HG02763 (cell line): Measurements from ENCODE around the gene RYR1.

Source experiments
- ATAC-seq: cut with Tn5 transposase; IDR thresholded peaks from one replicate; pipeline ENCODE4 v1.9.1; 2021; ENCODE audit warnings: mild to moderate bottlenecking, moderate library complexity; ENCODE audit not compliant: unreplicated experiment

RYR1 gene

GRCh38 chr19:38433268-38433733, at the start of gene RYR1:
Gene RYR1 (plus strand): TSS chr19:38433691. CDS start chr19:38433830, 139 bp downstream.
- ATAC-seq = no peak

DNA sequence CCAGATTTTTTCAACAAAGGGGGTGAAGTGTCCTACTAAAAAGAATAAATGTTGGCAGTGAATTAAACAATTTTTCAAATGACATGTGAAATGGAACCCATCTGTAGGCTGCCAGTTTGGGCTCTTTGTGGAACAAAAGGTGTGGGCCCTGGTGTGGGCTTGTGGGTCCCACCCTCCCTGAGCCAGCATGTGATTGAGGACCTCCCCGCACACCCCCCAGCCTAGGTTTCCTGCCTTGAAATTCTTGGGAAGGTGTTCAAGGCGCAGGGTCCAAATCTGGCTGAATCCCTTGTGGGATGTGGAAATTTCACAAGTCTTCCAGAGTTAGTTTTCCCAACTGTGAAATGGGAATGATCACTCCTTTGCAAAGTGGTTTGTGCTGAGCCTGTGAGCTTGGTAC, 49.7 kb upstream of the RYR1 start:
- ATAC-seq = no peak

GRCh38 chr19:38384209-38385027, 49.1 kb upstream of the RYR1 start:
- ATAC-seq = no peak

DNA sequence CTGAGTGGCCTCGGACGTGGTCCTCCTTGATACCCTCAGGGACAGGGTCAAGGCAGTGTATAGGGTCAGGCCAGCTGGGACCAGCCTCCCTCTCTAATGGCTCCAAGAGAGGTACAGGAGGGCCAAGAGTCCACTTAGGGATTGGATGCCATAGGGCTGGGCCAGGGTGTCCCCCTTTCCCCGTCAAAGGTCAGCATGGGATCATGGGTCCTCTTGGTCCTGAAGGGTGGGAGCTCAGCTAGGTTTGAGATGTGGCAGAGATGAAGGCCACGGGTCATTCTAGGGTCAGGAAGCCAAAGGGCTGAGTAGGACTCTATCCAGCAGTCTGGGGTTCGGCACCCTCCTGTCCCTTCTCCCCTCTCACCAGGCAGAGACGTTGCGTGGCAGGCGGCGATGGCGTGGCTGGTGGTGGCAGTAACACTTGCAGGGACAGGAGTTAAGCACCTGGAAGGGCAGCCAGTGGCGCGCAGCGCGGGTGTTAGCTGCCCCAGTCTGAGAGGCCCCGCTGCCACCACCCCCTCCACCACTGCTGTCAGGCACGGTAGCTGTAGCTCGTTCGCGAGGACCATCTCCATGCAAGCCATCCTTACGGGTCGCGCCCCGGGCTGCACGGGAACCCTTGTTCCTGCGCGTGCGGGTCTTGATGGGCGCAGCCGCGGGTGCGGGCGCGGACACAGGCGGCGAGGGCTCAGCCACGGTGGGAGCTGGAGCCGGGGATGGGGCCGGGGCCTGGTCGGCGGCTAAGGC, 48.3 kb upstream of the RYR1 start:
- ATAC-seq = no peak

GRCh38 chr19:38385804-38386257, 47.7 kb upstream of the RYR1 start:
- no peak for ATAC-seq

GRCh38 chr19:38386300-38386970, 47.1 kb upstream of the RYR1 start:
- ATAC-seq = no peak

DNA sequence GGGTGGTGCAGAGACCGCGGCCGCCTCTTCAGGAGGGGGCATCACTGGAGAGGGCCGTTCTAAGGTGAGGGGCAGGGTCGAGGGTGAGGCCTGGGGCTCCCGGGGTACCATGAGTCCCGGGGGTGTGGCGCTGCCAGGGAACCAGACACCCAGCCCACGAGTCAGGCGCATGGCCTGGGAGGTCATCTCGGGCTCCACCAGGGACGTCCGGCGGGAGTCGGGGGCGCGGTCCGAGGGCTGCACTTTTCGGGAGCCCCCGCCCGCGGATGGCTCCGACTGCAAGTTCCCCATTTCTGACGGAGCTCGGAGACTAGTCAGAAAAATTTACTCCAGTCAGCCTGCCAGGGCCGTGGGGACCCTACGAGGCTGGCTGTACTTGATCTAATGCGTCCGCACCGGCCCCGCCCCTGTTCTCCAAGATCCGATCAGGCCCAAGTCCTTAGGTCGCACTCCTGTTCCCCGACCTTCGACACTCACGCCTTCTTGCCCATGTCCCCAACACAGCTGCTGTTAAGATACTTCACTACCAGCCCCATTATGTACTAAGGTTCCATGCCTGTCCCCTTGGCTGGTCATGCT, 46.4 kb upstream of the RYR1 start:
- no peak for ATAC-seq

GRCh38 chr19:38387550-38388348, 45.7 kb upstream of the RYR1 start, which contains the start of gene GGN:
Gene GGN (minus strand): TSS chr19:38388034. CDS start chr19:38387261, 773 bp downstream.
- no peak for ATAC-seq

DNA sequence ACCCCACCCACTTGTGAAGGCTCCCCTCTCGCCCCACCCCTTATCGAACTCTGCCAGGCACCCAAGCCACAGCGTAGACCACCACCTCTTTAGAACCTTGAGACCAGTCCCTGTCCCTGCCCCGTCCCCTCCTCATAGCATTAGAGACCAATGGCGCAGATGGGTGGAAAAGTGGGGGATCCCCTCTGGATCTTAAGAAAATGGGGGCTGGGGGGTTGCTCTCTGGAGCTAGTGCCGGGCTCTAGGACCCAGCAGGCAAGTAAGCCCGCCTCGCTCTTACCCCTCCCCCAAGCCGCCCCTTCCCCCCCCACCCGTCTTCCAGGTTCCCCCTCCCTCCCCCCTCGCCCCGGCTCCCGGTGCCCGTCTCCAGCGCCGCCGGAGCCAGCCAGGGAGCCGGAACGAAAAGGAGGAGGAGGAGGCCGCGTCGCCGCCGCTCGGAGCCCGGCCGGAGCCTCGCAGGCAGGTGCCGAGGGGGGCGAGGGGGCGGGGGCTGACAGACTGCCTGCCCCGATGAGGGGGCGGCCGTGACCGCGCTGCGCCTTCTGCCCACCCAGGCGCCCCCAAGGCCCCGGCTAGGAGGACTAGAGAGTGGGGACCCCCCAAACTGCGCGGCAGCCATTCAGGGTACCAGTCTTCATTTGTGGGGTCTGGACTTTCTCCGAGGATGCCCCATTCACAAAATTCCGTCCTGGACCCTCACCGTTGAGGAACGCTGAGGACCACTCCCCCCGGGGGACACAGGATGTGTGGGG, 45.0 kb upstream of the RYR1 start, which contains the start of gene SPRED3:
SPRED3 (plus strand) TSS at position 349 of the 752 bp plus-strand sequence. CDS start 1,606 bp downstream, outside the sequence.
- ATAC-seq = no peak

- no peak for ATAC-seq
These were observed 44.2 kb upstream of the RYR1 start for GRCh38 chr19:38389101-38389925.

GRCh38 chr19:38389957-38390924, 43.2 kb upstream of the RYR1 start:
- no peak for ATAC-seq

DNA sequence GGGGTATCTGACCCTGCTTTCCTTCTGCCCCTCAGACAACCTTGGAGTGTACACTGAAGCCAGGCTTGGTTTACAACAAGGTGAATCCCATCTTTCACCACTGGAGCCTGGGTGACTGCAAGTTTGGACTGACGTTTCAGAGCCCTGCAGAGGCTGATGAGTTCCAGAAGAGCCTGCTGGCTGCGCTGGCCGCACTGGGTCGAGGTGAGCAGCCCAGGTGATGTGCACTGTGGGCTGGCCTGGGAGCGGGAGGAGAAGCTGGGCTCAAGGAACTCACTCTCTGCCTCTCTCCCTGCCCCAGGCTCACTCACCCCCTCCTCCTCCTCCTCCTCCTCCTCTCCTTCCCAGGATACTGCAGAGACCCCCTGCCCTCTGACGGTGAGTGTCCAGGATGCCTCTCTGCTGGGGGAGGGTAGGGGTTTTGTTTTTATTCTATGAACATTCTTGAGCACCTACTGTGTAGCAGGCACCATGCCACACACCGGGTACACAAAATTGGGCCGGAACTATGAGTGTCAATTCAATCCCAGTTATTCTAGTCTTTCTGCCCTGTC, 41.5 kb upstream of the RYR1 start:
- no peak for ATAC-seq

DNA sequence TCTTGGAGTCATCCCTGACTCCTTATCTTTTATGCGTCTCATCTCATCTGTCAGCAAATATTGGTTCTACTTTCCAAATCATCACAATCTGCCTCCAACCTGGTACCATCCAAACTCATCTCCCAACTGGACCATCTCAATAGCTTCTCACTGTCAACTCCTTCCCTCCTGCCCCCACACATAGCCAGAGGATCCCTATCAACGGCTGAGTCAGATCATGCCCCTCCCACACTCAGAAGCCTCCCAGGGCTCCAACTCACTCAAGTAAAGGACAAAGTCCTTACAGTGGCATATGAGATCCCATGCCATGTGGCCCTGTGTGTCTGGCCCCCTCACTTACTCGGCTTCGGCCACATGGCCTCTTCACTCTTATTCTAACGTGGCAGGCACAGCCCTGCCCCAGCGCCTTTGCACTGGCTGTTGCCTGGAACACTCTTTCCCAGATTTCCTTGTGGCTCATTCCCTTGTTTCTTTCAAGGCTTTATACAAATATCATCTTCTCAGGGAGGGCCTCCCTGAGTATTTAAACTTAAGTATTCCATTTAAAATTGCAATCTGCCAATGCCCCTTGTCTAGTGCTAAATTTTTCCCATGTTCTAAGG, 40.7 kb upstream of the RYR1 start:
- no peak for ATAC-seq

- no peak for ATAC-seq
These were observed 39.0 kb upstream of the RYR1 start for GRCh38 chr19:38394488-38394887.

DNA sequence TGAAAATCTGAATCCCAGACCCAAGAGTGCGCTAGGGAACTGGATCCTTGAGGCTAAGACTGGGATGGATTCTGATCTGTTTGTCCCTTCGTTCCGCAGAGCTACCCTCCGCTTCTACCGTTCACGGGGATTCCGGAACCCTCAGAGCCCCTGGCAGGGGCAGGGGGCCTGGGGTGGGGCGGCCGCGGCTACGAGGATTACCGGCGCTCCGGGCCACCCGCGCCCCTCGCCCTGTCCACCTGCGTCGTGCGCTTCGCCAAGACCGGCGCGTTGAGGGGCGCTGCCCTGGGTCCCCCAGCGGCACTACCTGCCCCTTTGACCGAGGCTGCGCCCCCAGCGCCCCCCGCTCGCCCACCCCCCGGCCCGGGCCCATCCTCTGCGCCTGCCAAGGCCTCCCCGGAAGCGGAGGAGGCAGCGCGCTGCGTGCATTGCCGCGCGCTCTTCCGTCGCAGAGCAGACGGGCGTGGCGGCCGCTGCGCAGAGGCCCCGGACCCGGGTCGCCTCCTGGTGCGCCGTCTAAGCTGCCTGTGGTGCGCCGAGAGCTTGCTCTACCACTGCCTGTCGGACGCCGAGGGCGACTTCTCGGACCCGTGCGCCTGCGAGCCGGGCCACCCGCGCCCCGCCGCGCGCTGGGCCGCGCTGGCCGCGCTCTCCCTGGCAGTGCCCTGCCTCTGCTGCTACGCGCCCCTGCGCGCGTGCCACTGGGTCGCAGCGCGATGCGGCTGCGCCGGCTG, 37.9 kb upstream of the RYR1 start:
- ATAC-seq = no peak

DNA sequence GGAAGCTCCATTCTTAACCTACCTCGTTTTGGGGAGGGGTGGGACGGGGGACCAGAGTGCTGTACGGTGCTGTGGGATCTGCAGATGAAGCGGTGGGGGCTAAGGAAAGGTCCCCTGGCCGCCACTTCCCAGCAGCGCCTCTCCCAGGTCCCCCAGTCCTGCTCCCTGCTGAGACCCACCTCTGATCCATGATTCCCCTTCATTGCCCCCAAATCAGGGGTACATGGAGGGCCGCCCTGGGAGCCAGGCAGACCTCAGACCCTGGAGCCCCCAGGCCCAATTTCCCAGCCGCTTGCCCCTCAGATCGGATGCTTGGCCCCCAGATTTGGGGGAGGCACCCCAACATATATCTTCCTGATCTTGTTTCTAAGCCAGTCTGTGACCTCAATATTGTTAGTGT, 34.4 kb upstream of the RYR1 start:
- ATAC-seq = no peak
